Fibroblast of lung (primary cell): Measurements from ENCODE around the gene BLCAP.

Experiments used
- CTCF ChIP-seq, 2 donors: IDR thresholded peaks in 1 of 2; conservative IDR thresholded peaks in 1 of 2; 1 replicate in 1 of 2; 2 replicates in 1 of 2; pipeline ENCODE4 v1.5.1; 2011 to 2012; ENCODE audit warnings: low read length in 2 of 2, control low read depth in 1 of 2, inconsistent platforms in 1 of 2, low read depth in 1 of 2, mild to moderate bottlenecking in 1 of 2
- EZH2 ChIP-seq: IDR thresholded peaks from 2 replicates; pipeline ENCODE4 v1.5.1; 2012; ENCODE audit warnings: low read length, control low read depth, mild to moderate bottlenecking; ENCODE audit errors: missing control alignments

- TF ChIP-seq CTCF (conservative IDR thresholded peaks at IDR 0.05 in 1 of 2, IDR thresholded peaks at IDR 0.05 in 1 of 2; ENCODE audit: low read depth in 1 of 2, low read length in 2 of 2): no peak
- no peak for TF ChIP-seq EZH2
Measured at GRCh38 chr20:37479266-37479665, 48.4 kb downstream of the BLCAP start.
